SK-N-SH (cell line): ENCODE measurements around the gene PPP3CA. TPM values are rescaled to one million over a fixed set of nuclear protein-coding genes. Genes with fewer than 3 reads are reported as not detected.

ENCODE experiments used
- CTCF ChIA-PET: fragments of 300-600, 350-600 bp; formaldehyde crosslinking; extraction: SDS; loops from one replicate; lab custom pipeline; 2021; lab: Yijun Ruan, JAX
- POLR2A ChIA-PET: fragments of 350-600 bp; sonication (Branson Sonifier 250); formaldehyde crosslinking; extraction: SDS; loops from one replicate; lab custom pipeline; 2020; ENCODE audit warnings: antibody characterized with exemption, inconsistent platforms; lab: Yijun Ruan, JAX
- DNase-seq: peaks from one replicate; pipeline ENCODE4 v3.0.0; 2012
- H2AFZ ChIP-seq: fragments of 200-600 bp; sonication (generic); 2 replicates; pipeline ENCODE4 v1.8.1; 2016; ENCODE audit warnings: antibody characterized with exemption, mild to moderate bottlenecking, low read depth
- H3F3A ChIP-seq: fragments of 200-600 bp; sonication (generic); replicated peaks from 2 replicates; pipeline ENCODE3; 2016; ENCODE audit warnings: antibody characterized with exemption, mild to moderate bottlenecking; ENCODE audit not compliant: insufficient read depth
- H3K27ac ChIP-seq, 2 experiments: fragments of 200-500 bp in 1 of 2; fragments of 200-600 bp in 1 of 2; sonication (Bioruptor generic) in 1 of 2; sonication (generic), shearing (Covaris generic) in 1 of 2; 2 replicates each; pipeline versions ENCODE4 v1.5.1 to v1.6.1; 2014 to 2016; ENCODE audit warnings: low read depth in 2 of 2, inconsistent platforms in 1 of 2, low read length in 1 of 2, mild to moderate bottlenecking in 1 of 2, mixed read lengths in 1 of 2
- H3K27me3 ChIP-seq: fragments of 200-600 bp; sonication (generic), shearing (Covaris generic); 2 replicates; pipeline ENCODE4 v1.6.1; 2016; ENCODE audit warnings: mixed run types; ENCODE audit not compliant: insufficient read depth
- H3K36me3 ChIP-seq, 2 experiments: fragments of 200-500 bp in 1 of 2; fragments of 200-600 bp in 1 of 2; sonication (Bioruptor generic) in 1 of 2; sonication (generic) in 1 of 2; replicated peaks in 1 of 2; 2 replicates each; pipeline versions ENCODE3 to v1.5.1; 2014 to 2016; ENCODE audit warnings: low read length in 1 of 2, mild to moderate bottlenecking in 1 of 2; ENCODE audit not compliant: insufficient read depth in 2 of 2, control insufficient read depth in 1 of 2
- H3K4me1 ChIP-seq, 2 experiments: fragments of 200-500 bp in 1 of 2; fragments of 200-600 bp in 1 of 2; sonication (Bioruptor generic) in 1 of 2; sonication (generic), shearing (Covaris generic) in 1 of 2; 2 replicates each; pipeline versions ENCODE4 v1.5.1 to v1.6.1; 2014 to 2016; ENCODE audit warnings: low read depth in 1 of 2, low read length in 1 of 2, mixed run types in 1 of 2; ENCODE audit not compliant: insufficient read depth in 2 of 2, control insufficient read depth in 1 of 2
- H3K4me2 ChIP-seq: fragments of 200-600 bp; sonication (generic), shearing (Covaris generic); 2 replicates; pipeline ENCODE4 v1.6.1; 2017; ENCODE audit warnings: mixed run types
- H3K4me3 ChIP-seq, 2 experiments: fragments of 200-500 bp in 1 of 2; fragments of 200-600 bp in 1 of 2; sonication (Bioruptor generic) in 1 of 2; sonication (generic), shearing (Covaris generic) in 1 of 2; 2 replicates each; pipeline versions ENCODE4 v1.5.1 to v1.8.1; 2014 to 2016; ENCODE audit warnings: low read depth in 2 of 2, inconsistent platforms in 1 of 2, low read length in 1 of 2, mild to moderate bottlenecking in 1 of 2, mixed read lengths in 1 of 2, moderate library complexity in 1 of 2
- H3K79me2 ChIP-seq: fragments of 200-600 bp; sonication (generic); 2 replicates; pipeline ENCODE4 v1.8.1; 2017; ENCODE audit warnings: mild to moderate bottlenecking; ENCODE audit not compliant: insufficient read depth
- H3K9ac ChIP-seq: fragments of 200-600 bp; sonication (generic); 2 replicates; pipeline ENCODE4 v1.6.1; 2017; ENCODE audit warnings: mixed run types
- H3K9me2 ChIP-seq: fragments of 200-600 bp; sonication (generic); 2 replicates; pipeline ENCODE4 v1.6.1; 2017; ENCODE audit warnings: mixed run types
- H3K9me3 ChIP-seq: fragments of 200-600 bp; sonication (generic); 2 replicates; pipeline ENCODE4 v1.6.1; 2017; ENCODE audit warnings: mixed run types, mild to moderate bottlenecking, moderate library complexity
- H4K20me1 ChIP-seq: fragments of 200-600 bp; sonication (generic); 2 replicates; pipeline ENCODE4 v1.6.1; 2017; ENCODE audit warnings: mild to moderate bottlenecking, mixed run types; ENCODE audit not compliant: insufficient read depth
- ELF1 ChIP-seq: IDR thresholded peaks from 2 replicates; pipeline ENCODE4 v1.4.0; 2012
- EZH2phosphoT487 ChIP-seq: fragments of 200-600 bp; sonication (generic); IDR thresholded peaks from 2 replicates; pipeline ENCODE4 v1.6.1; 2017; ENCODE audit warnings: low read depth, mixed run types, mild to moderate bottlenecking, antibody characterized with exemption, moderate library complexity, borderline replicate concordance
- FOSL2 ChIP-seq: IDR thresholded peaks from 2 replicates; pipeline ENCODE4 v1.4.0; 2012; ENCODE audit warnings: low read depth, mild to moderate bottlenecking, moderate library complexity, borderline replicate concordance
- FOXM1 ChIP-seq: IDR thresholded peaks from 2 replicates; pipeline ENCODE4 v1.4.0; 2012; ENCODE audit warnings: low read depth, mild to moderate bottlenecking
- GATA2 ChIP-seq: sonication (generic); formaldehyde crosslinking; IDR thresholded peaks from 2 replicates; pipeline ENCODE4 v1.5.0; 2020; ENCODE audit warnings: mild to moderate bottlenecking, missing genetic modification reagents
- MXI1 ChIP-seq: IDR thresholded peaks from 2 replicates; pipeline ENCODE4 v1.6.1; 2012; ENCODE audit warnings: mild to moderate bottlenecking, low read depth, low read length, improper control_type of control experiment
- NFIC ChIP-seq: IDR thresholded peaks from 2 replicates; pipeline ENCODE4 v1.4.0; 2012; ENCODE audit warnings: borderline replicate concordance
- NRF1 ChIP-seq: IDR thresholded peaks from 2 replicates; pipeline ENCODE4 v1.6.1; 2012; ENCODE audit warnings: low read depth, mild to moderate bottlenecking, low read length
- RAD21 ChIP-seq: IDR thresholded peaks from 2 replicates; pipeline ENCODE4 v1.6.1; 2012; ENCODE audit warnings: mild to moderate bottlenecking, low read length
- RFX5 ChIP-seq: IDR thresholded peaks from 2 replicates; pipeline ENCODE4 v1.6.1; 2012; ENCODE audit warnings: mild to moderate bottlenecking, improper control_type of control experiment, low read length
- RXRA ChIP-seq: IDR thresholded peaks from 2 replicates; pipeline ENCODE4 v1.4.0; 2012; ENCODE audit warnings: low read depth, mild to moderate bottlenecking, borderline replicate concordance
- SIN3A ChIP-seq: IDR thresholded peaks from 2 replicates; pipeline ENCODE4 v1.6.1; 2012; ENCODE audit warnings: low read depth, mild to moderate bottlenecking, low read length, moderate library complexity, borderline replicate concordance
- SMC3 ChIP-seq: IDR thresholded peaks from 2 replicates; pipeline ENCODE4 v1.6.1; 2012; ENCODE audit warnings: low read depth, low read length, improper control_type of control experiment
- TCF12 ChIP-seq: IDR thresholded peaks from 2 replicates; pipeline ENCODE4 v1.4.0; 2012
- YY1 ChIP-seq: IDR thresholded peaks from 2 replicates; pipeline ENCODE4 v1.4.0; 2012; ENCODE audit warnings: low read depth, mild to moderate bottlenecking
- WGBS: methylation state at CpG from one replicate; pipeline ENCODE4 v1.1.6; 2017; ENCODE audit warnings: low lambda C conversion rate; 5-methylcytosine and 5-hydroxymethylcytosine counted together
- polyA plus RNA-seq, 3 experiments: library from polyadenylated mRNA; depleted of rRNA; stranded (reverse); fragments of >200 nt; gene quantifications; 2 replicates each; pipeline ENCODE4 v1.2.3, GENCODE V29; 2012
- TF ChIP-seq, protein P1 (sequence below): IDR thresholded peaks from 2 replicates; pipeline ENCODE4 v1.4.0; 2012; ENCODE audit warnings: low read depth, borderline replicate concordance
- TF ChIP-seq, protein P2 (sequence below): IDR thresholded peaks from 2 replicates; pipeline ENCODE4 v1.6.1; 2012; ENCODE audit warnings: mild to moderate bottlenecking, low read depth, low read length, moderate library complexity
- TF ChIP-seq, protein P3 (sequence below): fragments of 150-350 bp; IDR thresholded peaks from 2 replicates; pipeline ENCODE4 v1.6.1; 2017; ENCODE audit warnings: antibody characterized with exemption, low read length, low read depth, borderline replicate concordance
- TF ChIP-seq, protein P4 (sequence below): fragments of 200-600 bp; sonication (generic); IDR thresholded peaks from 2 replicates; pipeline ENCODE4 v1.6.1; 2017; ENCODE audit warnings: antibody characterized with exemption, mild to moderate bottlenecking, moderate library complexity

PPP3CA gene
- polyA plus RNA-seq, 1 of the 3 experiments (the other 2 are of a cell fraction), result 10.7 TPM

DNA sequence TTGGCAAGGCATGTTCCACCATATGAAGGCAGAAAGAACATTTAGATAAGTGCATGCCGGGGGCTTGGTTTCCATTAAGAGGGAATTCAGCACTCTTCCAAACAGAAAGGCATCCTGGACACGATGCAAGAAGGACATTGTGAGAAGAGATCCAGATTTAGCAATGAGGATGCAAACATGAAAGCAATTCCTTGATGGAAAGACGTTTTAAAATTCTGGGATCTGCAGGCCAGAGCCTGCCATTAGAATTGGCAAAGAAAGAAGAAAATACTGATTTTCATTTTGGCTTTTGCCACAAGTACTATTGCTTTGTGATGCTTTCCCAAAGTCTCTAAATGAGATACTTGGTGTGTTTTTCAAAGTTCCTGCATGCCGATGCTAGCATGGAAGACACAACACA lies 367.6 kb downstream of the PPP3CA start:
- no peaks in the 10 kb centered on the region for H3K9me2 ChIP-seq
- no peaks in the 10 kb centered on the region for H3K79me2 ChIP-seq
- H2AFZ ChIP-seq, result no peak overlapping the region
- peaks cover 3 to 4% of the 10 kb centered on the region in 2 experiments; a peak in 3 of 4 replicates for H3K4me1 ChIP-seq
- no peaks in the 10 kb centered on the region for H3K27me3 ChIP-seq
- peaks cover 8% of the 10 kb centered on the region for H3F3A ChIP-seq
- no peaks in the 10 kb centered on the region for H4K20me1 ChIP-seq
- DNase-seq, result no peak
- no peaks in the 10 kb centered on the region for H3K9me3 ChIP-seq
- H3K9ac ChIP-seq, result no peak overlapping the region
- H3K4me2 ChIP-seq, result no peak overlapping the region
- WGBS, result 86% methylated on average over 4 of the region's 4 CpGs
- CTCF ChIA-PET, result no interaction called here
- H3K4me3 ChIP-seq, result no peak overlapping the region
- no peaks in the 10 kb centered on the region for H3K36me3 ChIP-seq
- TF ChIP-seq SMC3 (no peak), RXRA (no peak), FOSL2 (no peak), TCF12 (no peak), MXI1 (no peak), YY1 (no peak), RAD21 (no peak), EZH2phosphoT487 (no peak), FOXM1 (no peak), RFX5 (no peak), GATA2 (CRISPR knock-in tag) (no peak), ELF1 (no peak), NFIC (no peak), SIN3A (no peak), NRF1 (no peak)
- TF ChIP-seq, protein P1, sequence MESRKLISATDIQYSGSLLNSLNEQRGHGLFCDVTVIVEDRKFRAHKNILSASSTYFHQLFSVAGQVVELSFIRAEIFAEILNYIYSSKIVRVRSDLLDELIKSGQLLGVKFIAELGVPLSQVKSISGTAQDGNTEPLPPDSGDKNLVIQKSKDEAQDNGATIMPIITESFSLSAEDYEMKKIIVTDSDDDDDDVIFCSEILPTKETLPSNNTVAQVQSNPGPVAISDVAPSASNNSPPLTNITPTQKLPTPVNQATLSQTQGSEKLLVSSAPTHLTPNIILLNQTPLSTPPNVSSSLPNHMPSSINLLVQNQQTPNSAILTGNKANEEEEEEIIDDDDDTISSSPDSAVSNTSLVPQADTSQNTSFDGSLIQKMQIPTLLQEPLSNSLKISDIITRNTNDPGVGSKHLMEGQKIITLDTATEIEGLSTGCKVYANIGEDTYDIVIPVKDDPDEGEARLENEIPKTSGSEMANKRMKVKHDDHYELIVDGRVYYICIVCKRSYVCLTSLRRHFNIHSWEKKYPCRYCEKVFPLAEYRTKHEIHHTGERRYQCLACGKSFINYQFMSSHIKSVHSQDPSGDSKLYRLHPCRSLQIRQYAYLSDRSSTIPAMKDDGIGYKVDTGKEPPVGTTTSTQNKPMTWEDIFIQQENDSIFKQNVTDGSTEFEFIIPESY, result no peak
- TF ChIP-seq, protein P2, sequence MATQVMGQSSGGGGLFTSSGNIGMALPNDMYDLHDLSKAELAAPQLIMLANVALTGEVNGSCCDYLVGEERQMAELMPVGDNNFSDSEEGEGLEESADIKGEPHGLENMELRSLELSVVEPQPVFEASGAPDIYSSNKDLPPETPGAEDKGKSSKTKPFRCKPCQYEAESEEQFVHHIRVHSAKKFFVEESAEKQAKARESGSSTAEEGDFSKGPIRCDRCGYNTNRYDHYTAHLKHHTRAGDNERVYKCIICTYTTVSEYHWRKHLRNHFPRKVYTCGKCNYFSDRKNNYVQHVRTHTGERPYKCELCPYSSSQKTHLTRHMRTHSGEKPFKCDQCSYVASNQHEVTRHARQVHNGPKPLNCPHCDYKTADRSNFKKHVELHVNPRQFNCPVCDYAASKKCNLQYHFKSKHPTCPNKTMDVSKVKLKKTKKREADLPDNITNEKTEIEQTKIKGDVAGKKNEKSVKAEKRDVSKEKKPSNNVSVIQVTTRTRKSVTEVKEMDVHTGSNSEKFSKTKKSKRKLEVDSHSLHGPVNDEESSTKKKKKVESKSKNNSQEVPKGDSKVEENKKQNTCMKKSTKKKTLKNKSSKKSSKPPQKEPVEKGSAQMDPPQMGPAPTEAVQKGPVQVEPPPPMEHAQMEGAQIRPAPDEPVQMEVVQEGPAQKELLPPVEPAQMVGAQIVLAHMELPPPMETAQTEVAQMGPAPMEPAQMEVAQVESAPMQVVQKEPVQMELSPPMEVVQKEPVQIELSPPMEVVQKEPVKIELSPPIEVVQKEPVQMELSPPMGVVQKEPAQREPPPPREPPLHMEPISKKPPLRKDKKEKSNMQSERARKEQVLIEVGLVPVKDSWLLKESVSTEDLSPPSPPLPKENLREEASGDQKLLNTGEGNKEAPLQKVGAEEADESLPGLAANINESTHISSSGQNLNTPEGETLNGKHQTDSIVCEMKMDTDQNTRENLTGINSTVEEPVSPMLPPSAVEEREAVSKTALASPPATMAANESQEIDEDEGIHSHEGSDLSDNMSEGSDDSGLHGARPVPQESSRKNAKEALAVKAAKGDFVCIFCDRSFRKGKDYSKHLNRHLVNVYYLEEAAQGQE, result no peak
- TF ChIP-seq, protein P3, sequence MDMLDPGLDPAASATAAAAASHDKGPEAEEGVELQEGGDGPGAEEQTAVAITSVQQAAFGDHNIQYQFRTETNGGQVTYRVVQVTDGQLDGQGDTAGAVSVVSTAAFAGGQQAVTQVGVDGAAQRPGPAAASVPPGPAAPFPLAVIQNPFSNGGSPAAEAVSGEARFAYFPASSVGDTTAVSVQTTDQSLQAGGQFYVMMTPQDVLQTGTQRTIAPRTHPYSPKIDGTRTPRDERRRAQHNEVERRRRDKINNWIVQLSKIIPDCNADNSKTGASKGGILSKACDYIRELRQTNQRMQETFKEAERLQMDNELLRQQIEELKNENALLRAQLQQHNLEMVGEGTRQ, result no peak
- TF ChIP-seq, protein P4, sequence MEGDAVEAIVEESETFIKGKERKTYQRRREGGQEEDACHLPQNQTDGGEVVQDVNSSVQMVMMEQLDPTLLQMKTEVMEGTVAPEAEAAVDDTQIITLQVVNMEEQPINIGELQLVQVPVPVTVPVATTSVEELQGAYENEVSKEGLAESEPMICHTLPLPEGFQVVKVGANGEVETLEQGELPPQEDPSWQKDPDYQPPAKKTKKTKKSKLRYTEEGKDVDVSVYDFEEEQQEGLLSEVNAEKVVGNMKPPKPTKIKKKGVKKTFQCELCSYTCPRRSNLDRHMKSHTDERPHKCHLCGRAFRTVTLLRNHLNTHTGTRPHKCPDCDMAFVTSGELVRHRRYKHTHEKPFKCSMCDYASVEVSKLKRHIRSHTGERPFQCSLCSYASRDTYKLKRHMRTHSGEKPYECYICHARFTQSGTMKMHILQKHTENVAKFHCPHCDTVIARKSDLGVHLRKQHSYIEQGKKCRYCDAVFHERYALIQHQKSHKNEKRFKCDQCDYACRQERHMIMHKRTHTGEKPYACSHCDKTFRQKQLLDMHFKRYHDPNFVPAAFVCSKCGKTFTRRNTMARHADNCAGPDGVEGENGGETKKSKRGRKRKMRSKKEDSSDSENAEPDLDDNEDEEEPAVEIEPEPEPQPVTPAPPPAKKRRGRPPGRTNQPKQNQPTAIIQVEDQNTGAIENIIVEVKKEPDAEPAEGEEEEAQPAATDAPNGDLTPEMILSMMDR, result no peak
- POLR2A ChIA-PET, result no interaction called here
- H3K27ac ChIP-seq, result no peak overlapping the region
